HG02970 (cell line): ENCODE measurements around the gene SIGLEC12.
"Not testable (repeated sequence)": the region's sequence is repeated elsewhere in the genome, so short reads cannot be mapped to it uniquely, and the experiment has no call there.

Experiments used
- ATAC-seq: cut with Tn5 transposase; IDR thresholded peaks from one replicate; pipeline ENCODE4 v1.9.1; 2021; ENCODE audit warnings: mild to moderate bottlenecking, moderate library complexity, moderate number of reproducible peaks; ENCODE audit not compliant: unreplicated experiment, low FRiP score

The SIGLEC12 gene

GRCh38 chr19:51524666-51525264 lies 23.2 kb upstream of the SIGLEC12 start:
- no peak for ATAC-seq

GRCh38 chr19:51521781-51522180 lies 20.2 kb upstream of the SIGLEC12 start:
- no peak for ATAC-seq

GRCh38 chr19:51521357-51521756 lies 19.8 kb upstream of the SIGLEC12 start:
- no peak for ATAC-seq

- ATAC-seq: no peak
Measured at GRCh38 chr19:51520728-51521127, 19.1 kb upstream of the SIGLEC12 start.

- no peak for ATAC-seq
Measured at GRCh38 chr19:51514866-51515481, 13.4 kb upstream of the SIGLEC12 start.

GRCh38 chr19:51513968-51514367 lies 12.4 kb upstream of the SIGLEC12 start:
- ATAC-seq: no peak

GRCh38 chr19:51511353-51511752 lies 9.8 kb upstream of the SIGLEC12 start:
- no peak for ATAC-seq

- no peak for ATAC-seq
Measured at GRCh38 chr19:51509823-51510660, 8.4 kb upstream of the SIGLEC12 start.

GRCh38 chr19:51508059-51508733 lies 6.6 kb upstream of the SIGLEC12 start:
- ATAC-seq: no peak

GRCh38 chr19:51507640-51508058 lies 6.0 kb upstream of the SIGLEC12 start:
- ATAC-seq: no peak

GRCh38 chr19:51507192-51507591 lies 5.6 kb upstream of the SIGLEC12 start:
- ATAC-seq: no peak

GRCh38 chr19:51505904-51506303 lies 4.3 kb upstream of the SIGLEC12 start:
- ATAC-seq: no peak

GRCh38 chr19:51503896-51504295 lies 2.3 kb upstream of the SIGLEC12 start:
- no peak for ATAC-seq

- no peak for ATAC-seq
Measured at GRCh38 chr19:51503286-51503817, 1.8 kb upstream of the SIGLEC12 start.

- not testable (repeated sequence) for ATAC-seq
Measured at GRCh38 chr19:51500931-51501330, 669 bp downstream of the SIGLEC12 start.

- no peak for ATAC-seq
Measured at GRCh38 chr19:51497666-51498065, 3.9 kb downstream of the SIGLEC12 start.

- ATAC-seq: no peak
Measured at GRCh38 chr19:51493776-51494175, 7.8 kb downstream of the SIGLEC12 start.

- ATAC-seq: no peak
Measured at GRCh38 chr19:51491586-51491985, 10.0 kb downstream of the SIGLEC12 start.

- no peak for ATAC-seq
Measured at GRCh38 chr19:51490676-51491075, 10.9 kb downstream of the SIGLEC12 start.

- no peak for ATAC-seq
Measured at GRCh38 chr19:51489113-51489512, 12.5 kb downstream of the SIGLEC12 start.

- no peak for ATAC-seq
Measured at GRCh38 chr19:51488491-51488890, 13.1 kb downstream of the SIGLEC12 start.
